OCI-LY3 (cell line): ENCODE data around the gene LYPD4.
"Not testable (repeated sequence)": the region's sequence is repeated elsewhere in the genome, so short reads cannot be mapped to it uniquely, and the experiment has no call there.

Experiments
- H2AFZ ChIP-seq: fragments of 200-600, 300-600 bp; shearing (Covaris generic); 2 replicates; pipeline ENCODE4 v1.6.0; 2014; ENCODE audit warnings: antibody characterized with exemption, low read depth, low read length
- H3K27ac ChIP-seq: fragments of 200-600, 300-600 bp; sonication (generic); 2 replicates; pipeline ENCODE4 v1.5.1; 2014; ENCODE audit warnings: mild to moderate bottlenecking, low read length, moderate library complexity, mixed read lengths
- H3K27me3 ChIP-seq: fragments of 200-600, 300-600 bp; sonication (generic); 2 replicates; pipeline ENCODE4 v1.6.1; 2014; ENCODE audit warnings: low read depth, low read length, mixed read lengths
- H3K36me3 ChIP-seq: fragments of 200-600, 300-600 bp; sonication (generic); replicated peaks from 2 replicates; pipeline ENCODE3; 2014; ENCODE audit warnings: low read depth, low read length, mixed read lengths
- H3K4me1 ChIP-seq: fragments of 300-600, 200-600 bp; sonication (generic); 2 replicates; pipeline ENCODE4 v1.6.1; 2014; ENCODE audit warnings: low read length, mixed read lengths
- H3K4me2 ChIP-seq: fragments of 200-600, 300-600 bp; sonication (generic); 2 replicates; pipeline ENCODE4 v1.6.1; 2014; ENCODE audit warnings: low read length, mixed read lengths
- H3K4me3 ChIP-seq: fragments of 300-600, 200-600 bp; sonication (generic); 2 replicates; pipeline ENCODE4 v1.5.1; 2014; ENCODE audit warnings: antibody characterized with exemption, mild to moderate bottlenecking, low read length, moderate library complexity
- H3K79me2 ChIP-seq: fragments of 300-600, 200-600 bp; shearing (Covaris generic); 2 replicates; pipeline ENCODE4 v1.6.1; 2014; ENCODE audit warnings: mild to moderate bottlenecking, low read length, mixed read lengths
- H3K9ac ChIP-seq: fragments of 300-600, 200-600 bp; shearing (Covaris generic); 2 replicates; pipeline ENCODE4 v1.6.0; 2014; ENCODE audit warnings: mild to moderate bottlenecking, low read length, moderate library complexity
- H3K9me3 ChIP-seq: fragments of 200-600, 300-600 bp; shearing (Covaris generic); 2 replicates; pipeline ENCODE4 v1.6.1; 2014; ENCODE audit warnings: low read length, mixed read lengths; ENCODE audit not compliant: insufficient read depth
- H4K20me1 ChIP-seq: fragments of 200-600, 300-600 bp; sonication (generic); 2 replicates; pipeline ENCODE4 v1.6.1; 2016; ENCODE audit warnings: low read length, mixed read lengths; ENCODE audit not compliant: insufficient read depth
- EZH2phosphoT487 ChIP-seq: fragments of 200-600 bp; shearing (Covaris generic); IDR thresholded peaks from 2 replicates; pipeline ENCODE4 v1.6.1; 2018; ENCODE audit warnings: antibody characterized with exemption, mixed run types, low read depth
- TF ChIP-seq, protein P1 (sequence below): fragments of 200-600, 300-600 bp; sonication (generic); IDR thresholded peaks from 2 replicates; pipeline ENCODE4 v1.5.1; 2014; ENCODE audit warnings: antibody characterized with exemption, low read length, low read depth

The LYPD4 gene

DNA sequence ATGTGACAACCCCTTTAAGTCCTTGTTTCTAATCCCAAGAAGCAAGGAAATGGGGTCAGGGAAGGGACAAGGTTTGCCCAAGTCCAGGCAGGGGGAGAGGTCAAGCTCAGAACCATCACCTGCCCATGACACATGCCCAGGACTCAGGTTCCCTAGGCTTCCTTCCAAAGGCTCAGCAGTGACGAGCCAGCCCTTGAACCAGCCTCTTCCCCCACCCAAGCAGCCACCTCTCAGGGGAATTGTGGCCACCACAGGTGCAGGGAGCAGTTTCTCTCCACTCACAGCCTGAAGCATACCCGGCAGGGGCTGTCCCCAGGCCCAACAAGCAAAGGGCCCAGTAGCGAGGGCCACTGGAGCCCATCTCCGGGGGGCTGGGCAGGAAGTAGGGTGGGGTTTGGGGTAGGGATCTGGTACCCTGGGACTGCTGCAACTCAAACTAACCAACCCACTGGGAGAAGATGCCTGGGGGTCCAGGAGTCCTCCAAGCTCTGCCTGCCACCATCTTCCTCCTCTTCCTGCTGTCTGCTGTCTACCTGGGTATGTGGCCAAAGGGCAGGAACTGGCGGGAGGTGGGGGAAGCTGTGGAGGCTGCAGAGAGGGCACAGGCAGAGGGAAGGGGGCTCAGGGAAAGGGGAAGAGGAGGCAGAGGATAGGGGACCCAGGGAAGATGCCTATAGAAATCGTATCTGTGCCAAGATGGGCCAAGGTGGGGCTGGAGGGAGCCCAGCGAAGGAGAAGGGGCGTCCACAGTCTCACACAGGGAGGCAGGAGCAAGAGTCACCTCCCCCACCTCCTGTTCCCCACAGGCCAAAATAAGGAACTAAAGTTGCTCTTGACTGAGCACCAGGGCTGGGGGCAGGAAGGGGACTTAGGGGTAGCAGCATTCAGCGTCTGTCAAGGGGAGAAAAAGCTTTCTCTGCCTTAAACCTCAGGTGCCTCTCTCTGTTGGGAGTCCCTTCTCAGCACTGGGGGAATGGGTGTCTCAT, 32.7 kb upstream of the LYPD4 start, which contains the start of gene CD79A:
Gene CD79A, plus strand, starts transcription at position 433 of the 986 bp plus-strand sequence. Its CDS starts 26 bp downstream, at position 459.
- TF ChIP-seq EZH2phosphoT487 = no peak
- TF ChIP-seq, protein P1, sequence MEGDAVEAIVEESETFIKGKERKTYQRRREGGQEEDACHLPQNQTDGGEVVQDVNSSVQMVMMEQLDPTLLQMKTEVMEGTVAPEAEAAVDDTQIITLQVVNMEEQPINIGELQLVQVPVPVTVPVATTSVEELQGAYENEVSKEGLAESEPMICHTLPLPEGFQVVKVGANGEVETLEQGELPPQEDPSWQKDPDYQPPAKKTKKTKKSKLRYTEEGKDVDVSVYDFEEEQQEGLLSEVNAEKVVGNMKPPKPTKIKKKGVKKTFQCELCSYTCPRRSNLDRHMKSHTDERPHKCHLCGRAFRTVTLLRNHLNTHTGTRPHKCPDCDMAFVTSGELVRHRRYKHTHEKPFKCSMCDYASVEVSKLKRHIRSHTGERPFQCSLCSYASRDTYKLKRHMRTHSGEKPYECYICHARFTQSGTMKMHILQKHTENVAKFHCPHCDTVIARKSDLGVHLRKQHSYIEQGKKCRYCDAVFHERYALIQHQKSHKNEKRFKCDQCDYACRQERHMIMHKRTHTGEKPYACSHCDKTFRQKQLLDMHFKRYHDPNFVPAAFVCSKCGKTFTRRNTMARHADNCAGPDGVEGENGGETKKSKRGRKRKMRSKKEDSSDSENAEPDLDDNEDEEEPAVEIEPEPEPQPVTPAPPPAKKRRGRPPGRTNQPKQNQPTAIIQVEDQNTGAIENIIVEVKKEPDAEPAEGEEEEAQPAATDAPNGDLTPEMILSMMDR = no peak
- peak within 1 kb of the TSS; percentile 99 for H3K9ac ChIP-seq
- H3K4me3 ChIP-seq = peak within 1 kb of the TSS; percentile 89
- H3K36me3 ChIP-seq = peaks cover 24% of the 10 kb centered on the region
- H3K4me2 ChIP-seq = peak within 1 kb of the TSS; percentile 89
- H4K20me1 ChIP-seq = peaks cover 21% of the 10 kb centered on the region; the same call in 1 of the 2 replicates
- peaks cover 29% of the 10 kb centered on the region for H3K79me2 ChIP-seq
- H2AFZ ChIP-seq = no peak within 1 kb of the TSS
- peak within 1 kb of the TSS; percentile 95 for H3K27ac ChIP-seq
- peaks cover 4% of the 10 kb centered on the region; the same call in 1 of the 2 replicates for H3K9me3 ChIP-seq
- H3K27me3 ChIP-seq = no peaks in the 10 kb centered on the region
- peaks cover 35% of the 10 kb centered on the region for H3K4me1 ChIP-seq

DNA sequence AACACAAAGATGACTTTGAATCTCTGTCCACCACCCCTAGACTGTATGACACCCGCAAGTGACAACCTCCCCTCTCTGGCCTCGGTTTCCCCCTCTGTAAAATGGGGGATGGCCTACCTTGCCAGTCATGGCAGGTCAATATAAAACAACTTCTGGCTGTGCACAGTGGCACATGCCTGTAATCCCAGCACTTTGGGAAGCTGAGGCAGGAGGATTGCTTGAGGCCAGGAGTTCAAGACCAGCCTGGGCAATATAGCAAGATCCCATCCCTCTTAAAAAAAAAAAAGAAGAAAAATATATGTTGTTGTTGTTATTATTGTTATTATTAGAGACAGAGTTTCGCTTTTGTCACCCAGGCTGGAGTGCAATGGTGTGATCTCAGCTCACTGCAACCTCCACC, 31.5 kb upstream of the LYPD4 start:
- Histone ChIP-seq H4K20me1 (peaks cover 32% of the 10 kb centered on the region), H3K4me1 (peaks cover 42% of the 10 kb centered on the region), H3K4me3 (peak overlapping the region; percentile 56), H3K4me2 (peak overlapping the region; percentile 89), H3K36me3 (peaks cover 32% of the 10 kb centered on the region), H3K9ac (peak overlapping the region; percentile 27), H3K27ac (peak overlapping the region; percentile 95), H2AFZ (peak overlapping the region; percentile 28; the same call in 1 of the 2 replicates), H3K79me2 (peaks cover 29% of the 10 kb centered on the region)
- H3K27me3 ChIP-seq, H3K9me3 ChIP-seq: not testable (repeated sequence)

DNA sequence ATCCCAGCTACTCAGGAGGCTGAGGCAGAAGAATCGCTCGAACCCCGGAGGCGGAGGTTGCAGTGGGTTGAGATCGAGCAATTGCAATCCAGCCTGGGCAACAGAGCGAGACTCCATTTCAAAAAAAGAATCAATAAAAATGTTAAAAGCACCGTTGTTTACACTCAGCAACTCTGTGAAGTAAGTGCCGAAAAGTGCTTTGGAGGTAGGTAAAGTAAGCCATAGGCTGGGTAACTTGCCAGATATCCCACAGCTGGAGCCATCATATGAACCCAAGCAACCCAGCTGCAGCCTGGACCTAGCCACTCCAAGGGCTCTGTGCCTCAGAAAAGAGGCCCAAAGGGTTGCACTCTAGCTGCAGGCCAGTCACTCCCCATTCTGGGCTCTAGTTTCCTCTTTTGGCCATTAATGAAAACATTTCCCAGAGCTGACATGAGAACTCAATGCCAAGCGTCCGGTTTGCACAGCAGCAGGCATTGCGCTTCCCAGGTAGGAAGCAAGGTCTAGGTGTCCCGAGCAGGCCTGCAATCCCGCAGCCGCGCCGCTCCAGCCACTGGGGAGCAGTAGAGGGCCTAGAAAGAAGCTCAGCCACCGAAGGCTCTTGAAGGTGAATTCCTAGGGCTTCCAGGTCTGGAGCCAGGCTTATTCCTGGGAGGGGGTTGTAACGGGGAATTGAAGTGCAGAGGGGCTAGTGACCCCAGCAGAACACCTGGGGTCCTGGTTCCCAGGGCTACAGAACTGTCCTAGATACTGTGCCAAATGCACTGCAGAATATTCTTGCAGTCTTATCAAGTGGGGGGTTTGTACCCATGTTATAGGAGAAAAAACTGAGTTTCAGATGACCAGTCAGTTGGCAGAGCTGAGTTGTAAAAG, 28.5 kb upstream of the LYPD4 start:
- H3K27ac ChIP-seq = peak overlapping the region; percentile 70
- H3K4me1 ChIP-seq = peaks cover 56% of the 10 kb centered on the region

DNA sequence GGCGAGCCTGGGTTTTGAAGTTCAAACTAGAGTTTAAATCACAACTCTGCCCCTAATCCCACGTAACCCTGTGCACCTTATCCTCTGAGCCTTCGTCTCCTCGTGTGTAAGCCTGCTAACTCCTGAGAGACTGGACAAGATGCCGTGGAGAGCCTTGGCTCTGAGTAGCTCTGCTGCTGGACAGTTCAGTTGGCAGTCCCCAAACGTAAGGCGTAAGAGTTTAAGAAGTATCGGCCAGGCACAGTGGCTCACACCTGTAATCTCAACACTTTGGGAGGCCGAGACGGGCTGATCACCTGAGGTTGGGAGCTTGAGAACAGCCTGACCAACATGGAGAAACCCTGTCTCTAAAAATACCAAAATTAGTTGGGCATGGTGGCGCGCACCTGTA, 27.9 kb upstream of the LYPD4 start:
- peak overlapping the region; percentile 70 for H3K27ac ChIP-seq
- no peak overlapping the region for H3K4me2 ChIP-seq
- H3K4me3 ChIP-seq = no peak overlapping the region
- TF ChIP-seq EZH2phosphoT487 = no peak
- TF ChIP-seq, protein P1 = no peak
- peaks cover 4% of the 10 kb centered on the region; the same call in 1 of the 2 replicates for H3K9me3 ChIP-seq
- H3K9ac ChIP-seq = no peak overlapping the region
- peaks cover 39% of the 10 kb centered on the region for H3K36me3 ChIP-seq
- peaks cover 52% of the 10 kb centered on the region for H4K20me1 ChIP-seq
- H2AFZ ChIP-seq = no peak overlapping the region
- no peaks in the 10 kb centered on the region for H3K27me3 ChIP-seq
- peaks cover 62% of the 10 kb centered on the region for H3K4me1 ChIP-seq
- H3K79me2 ChIP-seq = peaks cover 20% of the 10 kb centered on the region

More for the DNA sequence above, 28.5 kb upstream of the LYPD4 start:
- TF ChIP-seq, protein P1 = peak; percentile 96
- TF ChIP-seq EZH2phosphoT487 = no peak
- H3K79me2 ChIP-seq = peaks cover 20% of the 10 kb centered on the region
- no peak overlapping the region for H3K4me3 ChIP-seq
- no peak overlapping the region for H3K9ac ChIP-seq
- no peak overlapping the region for H3K4me2 ChIP-seq
- H3K9me3 ChIP-seq = peaks cover 4% of the 10 kb centered on the region; the same call in 1 of the 2 replicates
- no peaks in the 10 kb centered on the region for H3K27me3 ChIP-seq
- no peak overlapping the region for H2AFZ ChIP-seq
- peaks cover 46% of the 10 kb centered on the region for H4K20me1 ChIP-seq
- H3K36me3 ChIP-seq = peaks cover 37% of the 10 kb centered on the region
